Suprapubic skin (tissue), 4 donors: ENCODE data around the gene SYT1. TPM values are rescaled to one million over a fixed set of nuclear protein-coding genes. Genes with fewer than 3 reads are reported as not detected.

Experiments
- DNase-seq, 2 donors: peaks; one replicate each; pipeline ENCODE4 v3.0.0-alpha.2; 2019; ENCODE audit warnings: low spot score in 2 of 2
- H3K27ac ChIP-seq: fragments of 200-600 bp; sonication (generic); one replicate; pipeline ENCODE4 v1.5.1; 2019
- H3K27me3 ChIP-seq: fragments of 200-600 bp; sonication (generic); one replicate; pipeline ENCODE4 v1.5.1; 2019
- H3K36me3 ChIP-seq: fragments of 200-600 bp; sonication (generic); one replicate; pipeline ENCODE4 v1.5.1; 2019
- H3K4me1 ChIP-seq: fragments of 200-600 bp; sonication (generic); one replicate; pipeline ENCODE4 v1.5.1; 2019
- H3K4me3 ChIP-seq: fragments of 200-600 bp; sonication (generic); one replicate; pipeline ENCODE4 v1.5.1; 2019; ENCODE audit warnings: mild to moderate bottlenecking
- H3K9me3 ChIP-seq: fragments of 200-600 bp; sonication (generic); one replicate; pipeline ENCODE4 v1.5.1; 2019
- EP300 ChIP-seq: sonication (generic); formaldehyde crosslinking; IDR thresholded peaks from one replicate; pipeline ENCODE4 v1.6.1; 2017; ENCODE audit warnings: antibody characterized with exemption
- POLR2A ChIP-seq, 2 donors: fragments of 450-650 bp; IDR thresholded peaks; one replicate each; pipeline ENCODE4 v1.6.1; 2017; ENCODE audit warnings: antibody characterized with exemption in 2 of 2, mild to moderate bottlenecking in 2 of 2, moderate library complexity in 2 of 2
- POLR2AphosphoS5 ChIP-seq, 3 donors: sonication (generic); formaldehyde crosslinking; IDR thresholded peaks; one replicate each; pipeline ENCODE4 v1.6.1; 2017; ENCODE audit warnings: antibody characterized with exemption in 3 of 3
- WGBS: methylation state at CpG from one replicate; pipeline ENCODE4 v1.1.5; 2018; 5-methylcytosine and 5-hydroxymethylcytosine counted together
- total RNA-seq, 4 donors: library from RNA; depleted of rRNA; stranded (reverse); fragments of >200 nt; gene quantifications; one replicate each; pipeline ENCODE4 v1.1.0, GENCODE V29; 2016
- TF ChIP-seq, protein P1 (sequence below), 2 donors: fragments of 200-600 bp in 1 of 2; fragments of 450-650 bp in 1 of 2; sonication (generic) in 1 of 2; IDR thresholded peaks; one replicate each; pipeline ENCODE4 v1.5.1; 2016 to 2019; ENCODE audit warnings: antibody characterized with exemption in 2 of 2, mild to moderate bottlenecking in 1 of 2, moderate library complexity in 1 of 2

SYT1 gene
- total RNA-seq, 4 donors from 2014 or later: 0.15 to 0.31 TPM; not detected in 2

DNA sequence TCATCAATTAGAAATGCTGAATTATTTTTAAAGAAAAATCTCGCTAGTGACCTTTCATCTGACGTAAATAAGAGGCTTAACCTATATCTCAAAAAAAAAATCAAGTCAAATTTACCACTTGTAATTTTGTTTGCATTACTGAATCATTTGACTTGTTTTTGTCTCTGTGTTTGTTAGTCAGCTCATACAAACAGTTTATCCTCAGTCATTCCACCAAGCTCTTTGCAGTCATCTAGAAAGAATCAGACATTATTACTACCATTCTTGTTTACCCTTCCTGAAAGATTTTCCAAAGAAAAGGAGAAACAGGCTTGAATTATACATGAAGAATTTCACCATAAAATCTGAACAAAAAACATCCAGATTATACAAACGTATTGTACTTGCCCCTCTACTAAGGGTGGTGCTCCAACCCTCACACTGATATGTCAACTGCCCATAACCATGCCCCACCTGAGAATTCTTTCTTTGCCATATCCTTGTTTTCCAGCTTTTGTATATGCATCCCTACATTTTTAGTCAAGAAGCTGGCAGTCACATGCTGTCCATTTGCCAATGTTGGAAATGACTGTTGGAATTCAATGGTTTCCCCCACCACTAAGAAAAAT is 569.0 kb downstream of the SYT1 start:
- H3K4me1 ChIP-seq: no peaks in the 10 kb centered on the region
- no peak overlapping the region for H3K4me3 ChIP-seq
- TF ChIP-seq EP300 (no peak), POLR2A (IDR thresholded peaks at IDR 0.05) (no peak), POLR2AphosphoS5 (IDR thresholded peaks at IDR 0.05) (no peak)
- no peak overlapping the region for H3K27ac ChIP-seq
- no peaks in the 10 kb centered on the region for H3K36me3 ChIP-seq
- 84% methylated on average over 3 of the region's 3 CpGs for WGBS
- no peaks in the 10 kb centered on the region for H3K27me3 ChIP-seq
- no peaks in the 10 kb centered on the region for H3K9me3 ChIP-seq
- DNase-seq: no peak

DNA sequence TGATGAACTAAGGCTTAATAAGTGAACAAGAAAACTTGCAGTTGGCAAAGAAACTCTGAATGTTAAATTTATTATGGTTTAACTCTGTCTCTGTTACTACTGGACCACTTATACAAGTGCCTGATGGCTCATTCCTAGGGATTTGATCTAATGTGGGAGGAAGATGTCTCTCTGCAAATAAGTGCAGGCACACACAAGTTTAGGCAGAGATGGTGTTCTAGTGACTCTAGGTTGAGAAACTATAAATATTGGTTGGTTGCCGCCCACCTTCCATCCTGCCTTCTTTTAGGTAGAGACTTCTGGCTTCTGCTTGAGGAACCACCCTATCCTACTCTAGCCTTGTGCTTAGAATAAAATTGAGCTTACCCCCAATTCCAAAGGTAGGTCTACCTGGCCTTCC is 570.0 kb downstream of the SYT1 start:
- Histone ChIP-seq H3K4me1 (no peaks in the 10 kb centered on the region), H3K4me3 (no peak overlapping the region), H3K27me3 (no peaks in the 10 kb centered on the region), H3K9me3 (no peaks in the 10 kb centered on the region), H3K27ac (no peak overlapping the region), H3K36me3 (no peaks in the 10 kb centered on the region)
- no peak for TF ChIP-seq EP300
- 81% methylated on average over 1 of the region's 1 CpG for WGBS
- DNase-seq: no peak

DNA sequence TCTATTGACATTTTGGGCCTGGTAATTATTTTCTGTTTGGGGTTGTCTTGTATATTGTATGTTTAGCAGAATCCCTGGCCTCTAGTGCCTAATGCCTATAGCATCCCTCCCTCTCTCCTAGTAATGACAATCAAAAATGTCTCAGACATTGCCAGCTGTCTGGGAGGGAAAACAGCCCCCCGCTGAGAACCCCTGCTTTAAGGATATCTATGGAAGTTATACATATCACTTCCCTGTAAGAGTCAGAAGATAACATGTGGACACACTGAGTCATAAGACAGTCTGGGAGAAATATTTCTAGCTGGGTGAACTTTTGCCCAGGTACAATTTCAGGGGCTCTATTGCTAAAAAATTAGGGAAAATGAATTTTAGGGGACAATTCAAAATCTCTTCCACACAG is 571.2 kb downstream of the SYT1 start:
- H3K36me3 ChIP-seq: no peaks in the 10 kb centered on the region
- DNase-seq: no peak

DNA sequence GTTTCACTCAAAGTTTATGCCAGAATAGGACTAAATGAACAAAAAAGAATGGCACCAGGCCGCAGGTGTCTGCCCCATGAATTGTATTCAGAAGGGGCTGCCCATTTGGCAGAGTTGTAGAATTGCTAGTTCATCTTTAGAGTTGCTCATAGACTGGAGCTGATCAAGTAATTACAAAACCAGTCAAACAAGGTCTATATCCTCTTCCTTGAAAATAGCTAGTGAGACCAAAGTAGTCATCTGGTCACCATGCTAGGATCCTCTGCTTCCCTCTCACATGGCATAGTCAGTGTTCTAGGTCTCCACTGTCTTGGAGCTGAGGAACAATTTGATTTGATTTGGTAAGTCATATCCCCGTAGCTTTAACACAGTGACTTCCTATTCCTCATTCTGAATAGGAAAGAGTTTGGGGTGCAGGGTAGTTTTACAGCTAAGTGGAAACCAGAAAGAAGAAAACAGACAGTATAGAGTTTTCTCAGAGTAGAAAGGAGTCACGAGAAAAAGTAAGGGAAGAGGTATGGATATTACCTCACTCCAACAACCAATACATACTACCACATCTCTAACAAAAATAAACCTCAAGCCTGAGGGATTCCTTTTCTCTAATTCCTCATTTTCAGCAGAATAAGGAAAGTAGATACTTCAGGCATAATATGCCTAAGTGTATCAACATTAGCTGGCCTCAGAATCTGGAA is 574.1 kb downstream of the SYT1 start:
- no peaks in the 10 kb centered on the region for H3K36me3 ChIP-seq
- 85% methylated on average over 3 of the region's 3 CpGs for WGBS
- no peaks in the 10 kb centered on the region for H3K9me3 ChIP-seq
- H3K27me3 ChIP-seq: no peaks in the 10 kb centered on the region
- TF ChIP-seq POLR2AphosphoS5 (IDR thresholded peaks at IDR 0.05): no peak
- TF ChIP-seq, protein P1, sequence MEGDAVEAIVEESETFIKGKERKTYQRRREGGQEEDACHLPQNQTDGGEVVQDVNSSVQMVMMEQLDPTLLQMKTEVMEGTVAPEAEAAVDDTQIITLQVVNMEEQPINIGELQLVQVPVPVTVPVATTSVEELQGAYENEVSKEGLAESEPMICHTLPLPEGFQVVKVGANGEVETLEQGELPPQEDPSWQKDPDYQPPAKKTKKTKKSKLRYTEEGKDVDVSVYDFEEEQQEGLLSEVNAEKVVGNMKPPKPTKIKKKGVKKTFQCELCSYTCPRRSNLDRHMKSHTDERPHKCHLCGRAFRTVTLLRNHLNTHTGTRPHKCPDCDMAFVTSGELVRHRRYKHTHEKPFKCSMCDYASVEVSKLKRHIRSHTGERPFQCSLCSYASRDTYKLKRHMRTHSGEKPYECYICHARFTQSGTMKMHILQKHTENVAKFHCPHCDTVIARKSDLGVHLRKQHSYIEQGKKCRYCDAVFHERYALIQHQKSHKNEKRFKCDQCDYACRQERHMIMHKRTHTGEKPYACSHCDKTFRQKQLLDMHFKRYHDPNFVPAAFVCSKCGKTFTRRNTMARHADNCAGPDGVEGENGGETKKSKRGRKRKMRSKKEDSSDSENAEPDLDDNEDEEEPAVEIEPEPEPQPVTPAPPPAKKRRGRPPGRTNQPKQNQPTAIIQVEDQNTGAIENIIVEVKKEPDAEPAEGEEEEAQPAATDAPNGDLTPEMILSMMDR (IDR thresholded peaks at IDR 0.05): no peak
- no peaks in the 10 kb centered on the region for H3K4me1 ChIP-seq
- no peak overlapping the region for H3K27ac ChIP-seq
- no peak for DNase-seq
- H3K4me3 ChIP-seq: no peak overlapping the region

More for the DNA sequence above, 571.2 kb downstream of the SYT1 start:
- no peak for TF ChIP-seq POLR2A (IDR thresholded peaks at IDR 0.05)
- no peak for TF ChIP-seq EP300
- TF ChIP-seq, protein P1 (IDR thresholded peaks at IDR 0.05): no peak
- no peak for TF ChIP-seq POLR2AphosphoS5 (IDR thresholded peaks at IDR 0.05)
- no peaks in the 10 kb centered on the region for H3K9me3 ChIP-seq
- no peaks in the 10 kb centered on the region for H3K4me1 ChIP-seq
- H3K27me3 ChIP-seq: no peaks in the 10 kb centered on the region
- no peak overlapping the region for H3K4me3 ChIP-seq
- 94% methylated on average over 1 of the region's 1 CpG for WGBS
- H3K27ac ChIP-seq: no peak overlapping the region

DNA sequence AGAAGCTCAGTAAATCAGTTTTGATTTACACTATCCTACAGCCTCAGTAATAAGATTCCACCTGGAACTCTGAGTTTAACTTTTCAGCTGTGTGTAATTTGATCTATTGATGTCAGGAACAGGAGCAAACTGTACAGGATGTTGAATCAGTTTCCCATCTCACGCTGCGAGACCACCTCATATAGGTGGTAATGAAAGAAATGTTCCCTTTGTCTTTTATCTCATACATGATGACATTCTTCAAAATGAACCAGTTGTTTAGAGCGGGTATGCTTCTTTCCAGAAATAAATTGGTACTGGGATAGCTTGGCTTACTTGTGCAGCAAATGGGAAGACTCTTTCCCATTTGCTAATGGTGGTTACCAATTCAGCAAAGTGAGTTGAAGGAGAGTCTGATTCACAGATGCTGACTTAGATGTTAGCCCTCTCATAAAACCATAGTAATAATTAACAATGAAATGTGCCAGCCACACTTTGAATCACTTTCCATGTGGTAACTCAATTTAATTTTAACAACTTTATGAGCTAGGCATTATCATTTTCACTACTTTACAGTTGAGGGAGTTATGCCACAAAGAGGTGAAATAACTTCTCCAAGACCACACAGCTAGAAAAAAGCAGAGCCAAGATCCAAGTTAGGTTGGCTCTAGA is 574.7 kb downstream of the SYT1 start:
- WGBS: 81% methylated on average over 3 of the region's 3 CpGs
- H3K9me3 ChIP-seq: no peaks in the 10 kb centered on the region
- TF ChIP-seq POLR2A (IDR thresholded peaks at IDR 0.05) (no peak), POLR2AphosphoS5 (IDR thresholded peaks at IDR 0.05) (no peak), EP300 (no peak)
- TF ChIP-seq, protein P1 (IDR thresholded peaks at IDR 0.05): no peak

DNA sequence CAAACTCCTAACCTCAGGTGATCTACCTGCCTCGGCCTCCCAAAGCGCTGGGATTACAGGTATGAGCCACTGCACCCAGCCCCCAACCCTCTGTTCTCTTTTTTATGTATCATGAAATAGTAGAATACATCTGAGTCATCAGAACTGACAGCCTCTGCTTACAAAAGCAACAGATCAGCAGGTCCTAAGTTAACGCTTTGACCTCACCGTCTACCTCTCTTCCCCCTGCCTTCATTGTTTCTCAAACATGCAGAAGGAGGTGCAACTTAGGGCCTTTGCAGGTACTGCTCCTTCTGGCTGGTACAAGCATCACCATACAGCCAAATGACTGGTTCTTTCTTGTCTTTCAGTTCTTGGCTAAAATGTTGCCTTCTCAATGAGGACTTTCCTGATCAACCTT is 577.0 kb downstream of the SYT1 start:
- WGBS: 78% methylated on average over 4 of the region's 4 CpGs
- Histone ChIP-seq H3K4me3 (no peak overlapping the region), H3K4me1 (no peaks in the 10 kb centered on the region), H3K9me3 (no peaks in the 10 kb centered on the region), H3K27me3 (no peaks in the 10 kb centered on the region), H3K36me3 (no peaks in the 10 kb centered on the region), H3K27ac (no peak overlapping the region)
- no peak for TF ChIP-seq POLR2A (IDR thresholded peaks at IDR 0.05)
- TF ChIP-seq, protein P1 (IDR thresholded peaks at IDR 0.05): no peak
- TF ChIP-seq POLR2AphosphoS5 (IDR thresholded peaks at IDR 0.05): no peak
- TF ChIP-seq EP300: no peak
- DNase-seq: no peak

More for the DNA sequence above, 574.7 kb downstream of the SYT1 start:
- H3K4me1 ChIP-seq: no peaks in the 10 kb centered on the region
- H3K27ac ChIP-seq: no peak overlapping the region
- DNase-seq: no peak
- H3K36me3 ChIP-seq: no peaks in the 10 kb centered on the region
- H3K4me3 ChIP-seq: no peak overlapping the region
- no peaks in the 10 kb centered on the region for H3K27me3 ChIP-seq
